ENCODE results near the gene PLVAP.

The PLVAP gene

GRCh38 chr19:17329366-17330261 is 47.5 kb downstream of the PLVAP start:
- Histone ChIP-seq H3K4me1 (ENCODE audit: control insufficient read depth, insufficient read depth, low read length) (peaks cover 21% of the 10 kb centered on the region), H3K4me3 (ENCODE audit: low read length) (no peak overlapping the region), H3K9ac (ENCODE audit: low read length) (no peak overlapping the region), H3K36me3 (ENCODE audit: control insufficient read depth, insufficient read depth, low read length, severe bottlenecking) (no peaks in the 10 kb centered on the region), H3K27me3 (replicated peaks; ENCODE audit: control insufficient read depth, insufficient read depth, low read length) (no peaks in the 10 kb centered on the region), H3K9me3 (ENCODE audit: control insufficient read depth, low read length) (no peaks in the 10 kb centered on the region)
- no peak for DNase-seq (ENCODE audit: low read depth)

GRCh38 chr19:17328517-17329365 is 48.4 kb downstream of the PLVAP start:
- no peak for DNase-seq (ENCODE audit: low read depth)
- Histone ChIP-seq H3K4me3 (ENCODE audit: low read length) (no peak overlapping the region), H3K27me3 (replicated peaks; ENCODE audit: control insufficient read depth, insufficient read depth, low read length) (no peaks in the 10 kb centered on the region), H3K36me3 (ENCODE audit: control insufficient read depth, insufficient read depth, low read length, severe bottlenecking) (no peaks in the 10 kb centered on the region), H3K4me1 (ENCODE audit: control insufficient read depth, insufficient read depth, low read length) (peaks cover 21% of the 10 kb centered on the region), H3K9me3 (ENCODE audit: control insufficient read depth, low read length) (no peaks in the 10 kb centered on the region), H3K9ac (ENCODE audit: low read length) (no peak overlapping the region)

GRCh38 chr19:17327654-17328516 is 49.3 kb downstream of the PLVAP start:
- peak; percentile 20 for DNase-seq (ENCODE audit: low read depth)
- Histone ChIP-seq H3K4me1 (ENCODE audit: control insufficient read depth, insufficient read depth, low read length) (peaks cover 25% of the 10 kb centered on the region), H3K36me3 (ENCODE audit: control insufficient read depth, insufficient read depth, low read length, severe bottlenecking) (no peaks in the 10 kb centered on the region), H3K9me3 (ENCODE audit: control insufficient read depth, low read length) (no peaks in the 10 kb centered on the region), H3K4me3 (ENCODE audit: low read length) (no peak overlapping the region), H3K27me3 (replicated peaks; ENCODE audit: control insufficient read depth, insufficient read depth, low read length) (no peaks in the 10 kb centered on the region), H3K9ac (ENCODE audit: low read length) (no peak overlapping the region)

- H3K9ac ChIP-seq (ENCODE audit: low read length), result no peak overlapping the region
- no peak for DNase-seq (ENCODE audit: low read depth)
- peaks cover 32% of the 10 kb centered on the region for H3K4me1 ChIP-seq (ENCODE audit: control insufficient read depth, insufficient read depth, low read length)
- no peaks in the 10 kb centered on the region for H3K27me3 ChIP-seq (replicated peaks; ENCODE audit: control insufficient read depth, insufficient read depth, low read length)
- no peaks in the 10 kb centered on the region for H3K9me3 ChIP-seq (ENCODE audit: control insufficient read depth, low read length)
- no peak overlapping the region for H3K4me3 ChIP-seq (ENCODE audit: low read length)
- H3K36me3 ChIP-seq (ENCODE audit: control insufficient read depth, insufficient read depth, low read length, severe bottlenecking), result peaks cover 3% of the 10 kb centered on the region
Observed at GRCh38 chr19:17327068-17327653, 50.0 kb downstream of the PLVAP start.

- peaks cover 8% of the 10 kb centered on the region for H3K36me3 ChIP-seq (ENCODE audit: control insufficient read depth, insufficient read depth, low read length, severe bottlenecking)
- no peaks in the 10 kb centered on the region for H3K9me3 ChIP-seq (ENCODE audit: control insufficient read depth, low read length)
Observed at GRCh38 chr19:17326595-17326966, 50.6 kb downstream of the PLVAP start.

GRCh38 chr19:17325881-17326594 is 51.1 kb downstream of the PLVAP start:
- Histone ChIP-seq H3K36me3 (ENCODE audit: control insufficient read depth, insufficient read depth, low read length, severe bottlenecking) (peaks cover 12% of the 10 kb centered on the region), H3K9me3 (ENCODE audit: control insufficient read depth, low read length) (no peaks in the 10 kb centered on the region), H3K4me1 (ENCODE audit: control insufficient read depth, insufficient read depth, low read length) (peaks cover 37% of the 10 kb centered on the region), H3K27me3 (replicated peaks; ENCODE audit: control insufficient read depth, insufficient read depth, low read length) (no peaks in the 10 kb centered on the region), H3K9ac (ENCODE audit: low read length) (peak overlapping the region; percentile 15), H3K4me3 (ENCODE audit: low read length) (peak overlapping the region; percentile 30)
- DNase-seq (ENCODE audit: low read depth), result no peak

More at GRCh38 chr19:17326595-17326966, 50.6 kb downstream of the PLVAP start:
- H3K4me3 ChIP-seq (ENCODE audit: low read length), result peak overlapping the region; percentile 4
- no peak for DNase-seq (ENCODE audit: low read depth)
- peaks cover 37% of the 10 kb centered on the region for H3K4me1 ChIP-seq (ENCODE audit: control insufficient read depth, insufficient read depth, low read length)
- H3K9ac ChIP-seq (ENCODE audit: low read length), result peak overlapping the region; percentile 15
- H3K27me3 ChIP-seq (replicated peaks; ENCODE audit: control insufficient read depth, insufficient read depth, low read length), result no peaks in the 10 kb centered on the region

- H3K4me3 ChIP-seq (ENCODE audit: low read length), result no peak overlapping the region
- H3K9ac ChIP-seq (ENCODE audit: low read length), result no peak overlapping the region
- DNase-seq (ENCODE audit: low read depth), result no peak
- peaks cover 21% of the 10 kb centered on the region for H3K36me3 ChIP-seq (ENCODE audit: control insufficient read depth, insufficient read depth, low read length, severe bottlenecking)
- no peaks in the 10 kb centered on the region for H3K27me3 ChIP-seq (replicated peaks; ENCODE audit: control insufficient read depth, insufficient read depth, low read length)
- H3K4me1 ChIP-seq (ENCODE audit: control insufficient read depth, insufficient read depth, low read length), result peaks cover 37% of the 10 kb centered on the region
- H3K9me3 ChIP-seq (ENCODE audit: control insufficient read depth, low read length), result no peaks in the 10 kb centered on the region
Observed at GRCh38 chr19:17325133-17325532, 52.0 kb downstream of the PLVAP start.

- H3K36me3 ChIP-seq (ENCODE audit: control insufficient read depth, insufficient read depth, low read length, severe bottlenecking), result peaks cover 27% of the 10 kb centered on the region
- no peaks in the 10 kb centered on the region for H3K27me3 ChIP-seq (replicated peaks; ENCODE audit: control insufficient read depth, insufficient read depth, low read length)
- peaks cover 37% of the 10 kb centered on the region for H3K4me1 ChIP-seq (ENCODE audit: control insufficient read depth, insufficient read depth, low read length)
- no peak overlapping the region for H3K9ac ChIP-seq (ENCODE audit: low read length)
- no peak for DNase-seq (ENCODE audit: low read depth)
- no peak overlapping the region for H3K4me3 ChIP-seq (ENCODE audit: low read length)
- no peaks in the 10 kb centered on the region for H3K9me3 ChIP-seq (ENCODE audit: control insufficient read depth, low read length)
Observed at GRCh38 chr19:17324357-17325114, 52.6 kb downstream of the PLVAP start.

GRCh38 chr19:17323964-17324332 is 53.2 kb downstream of the PLVAP start:
- Histone ChIP-seq H3K4me1 (ENCODE audit: control insufficient read depth, insufficient read depth, low read length) (peaks cover 37% of the 10 kb centered on the region), H3K27me3 (replicated peaks; ENCODE audit: control insufficient read depth, insufficient read depth, low read length) (no peaks in the 10 kb centered on the region), H3K9me3 (ENCODE audit: control insufficient read depth, low read length) (no peaks in the 10 kb centered on the region), H3K4me3 (ENCODE audit: low read length) (no peak overlapping the region), H3K36me3 (ENCODE audit: control insufficient read depth, insufficient read depth, low read length, severe bottlenecking) (peaks cover 33% of the 10 kb centered on the region), H3K9ac (ENCODE audit: low read length) (no peak overlapping the region)
- DNase-seq (ENCODE audit: low read depth), result no peak

Measured in adipocyte (in vitro differentiated cells).